ENCODE data around the gene SLC4A2.

GRCh38 chr7:151053096-151053495 is 6.3 kb upstream of the SLC4A2 start:
- TF ChIP-seq CTCF (IDR thresholded peaks at IDR 0.05), result no peak
- TF ChIP-seq POLR2A (IDR thresholded peaks at IDR 0.05), result no peak
